GM18951 (cell line): ENCODE data around the gene ACADVL.

Experiments
- POLR2A ChIP-seq: IDR thresholded peaks from 4 replicates; pipeline ENCODE4 v1.6.1; 2011; ENCODE audit warnings: mild to moderate bottlenecking; ENCODE audit not compliant: insufficient read length, insufficient read depth; ENCODE audit errors: extremely low read depth
- in situ Hi-C: fragments of 300-500 bp; cut with MboI; formaldehyde crosslinking; loops from one replicate; pipeline ENCODE4 v1.12.0; 2022; ENCODE audit warnings: low sequenced_read_pairs, mixed read lengths, inconsistent platforms; ENCODE audit not compliant: unreplicated experiment

Gene ACADVL

DNA sequence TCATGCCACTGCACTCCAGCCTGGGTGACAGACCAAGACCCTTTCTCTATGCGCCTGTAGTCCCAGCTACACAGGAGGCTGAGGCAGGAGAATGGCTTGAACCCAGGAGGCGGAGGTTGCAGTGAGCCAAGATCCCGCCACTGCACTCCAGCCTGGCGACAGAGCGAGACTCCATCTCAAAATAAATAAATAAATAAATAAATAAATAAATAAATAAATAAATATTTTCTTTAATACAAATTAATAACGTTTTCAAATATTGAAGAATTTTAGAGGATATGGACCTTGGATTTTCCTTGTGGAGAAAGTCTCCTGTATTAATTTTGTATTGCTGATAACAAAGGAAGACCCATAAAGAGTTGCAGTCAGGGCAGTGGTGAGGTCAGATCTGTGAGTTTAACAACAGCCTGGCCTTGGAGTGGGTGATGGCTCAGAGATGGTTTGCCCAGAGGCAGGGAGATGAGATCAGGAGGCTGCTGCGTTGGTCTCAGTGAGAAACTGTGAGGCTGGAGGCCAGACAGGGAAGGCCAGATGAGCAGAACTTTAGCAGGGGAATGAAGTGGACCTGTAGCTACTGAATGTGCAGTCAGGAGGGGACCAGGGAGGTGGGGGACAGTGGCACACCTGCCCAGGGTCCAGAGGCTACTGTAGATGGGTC is 36.2 kb upstream of the ACADVL start:
- in situ Hi-C loops: no loop called here
- TF ChIP-seq POLR2A: no peak

DNA sequence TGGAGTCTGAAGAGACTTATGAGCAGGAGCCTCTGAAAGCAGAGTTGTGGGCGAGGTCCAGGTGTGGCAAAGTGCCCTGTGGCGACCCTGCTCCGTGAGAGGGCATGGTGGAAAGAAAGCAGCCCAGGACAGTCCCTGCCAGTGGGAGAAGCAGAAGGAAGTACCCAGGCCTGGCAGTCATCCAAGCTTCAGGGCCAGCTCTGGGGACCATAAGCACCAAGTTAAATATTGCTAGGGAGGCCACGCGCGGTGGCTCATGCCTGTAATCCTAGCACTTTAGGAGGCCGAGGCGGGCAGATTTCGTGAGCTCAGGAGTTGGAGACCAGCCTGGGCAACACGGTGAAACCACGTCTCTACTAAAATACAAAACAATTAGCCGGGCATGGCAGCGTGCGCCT is 35.6 kb upstream of the ACADVL start:
- in situ Hi-C loops: no loop called here
- no peak for TF ChIP-seq POLR2A

- TF ChIP-seq POLR2A: no peak
- in situ Hi-C loops: no loop called here
Observed at GRCh38 chr17:7184647-7185046, 35.1 kb upstream of the ACADVL start.

DNA sequence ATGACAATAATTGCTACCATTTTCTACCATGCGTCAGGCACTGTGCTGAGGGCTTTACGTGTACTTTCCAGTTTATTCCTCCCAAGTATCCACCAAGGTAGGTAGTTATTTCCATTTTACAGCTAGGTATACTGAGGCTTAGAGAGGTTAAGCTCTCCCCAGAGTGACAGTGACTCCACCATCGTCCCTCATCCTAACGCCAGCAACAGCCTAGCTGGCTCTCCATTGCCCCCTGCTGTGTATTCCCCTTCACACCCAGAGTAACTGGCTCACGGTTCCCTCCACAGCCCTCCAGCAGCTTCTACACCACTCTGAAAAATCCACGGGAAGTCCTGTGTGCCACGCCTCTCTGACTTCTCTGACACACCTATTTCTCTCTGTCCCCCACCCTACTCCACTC is 33.5 kb upstream of the ACADVL start:
- TF ChIP-seq POLR2A: no peak
- in situ Hi-C loops: no loop called here

GRCh38 chr17:7190276-7190917 is 29.3 kb upstream of the ACADVL start:
- no peak for TF ChIP-seq POLR2A
- in situ Hi-C loops: no loop called here

DNA sequence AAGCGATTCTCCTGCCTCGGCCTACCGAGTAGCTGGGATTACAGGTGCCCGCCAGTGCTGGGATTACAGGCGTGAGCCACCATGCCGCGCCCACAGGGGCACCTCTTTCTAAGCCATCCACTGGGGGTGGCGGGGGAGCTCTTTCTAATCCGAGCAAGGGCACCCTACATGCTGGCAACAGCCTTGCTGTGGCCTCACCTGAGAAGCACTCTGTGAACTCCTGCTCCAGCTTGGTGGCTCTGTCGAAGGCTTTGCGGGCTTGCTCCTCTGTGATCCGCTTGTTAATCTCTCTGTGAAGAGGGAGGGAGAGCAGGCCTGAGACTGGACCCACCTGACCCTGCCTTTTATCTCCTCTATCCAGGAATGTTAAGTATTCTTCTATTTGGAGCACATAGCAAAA is 28.7 kb upstream of the ACADVL start:
- in situ Hi-C loops: no loop called here

DNA sequence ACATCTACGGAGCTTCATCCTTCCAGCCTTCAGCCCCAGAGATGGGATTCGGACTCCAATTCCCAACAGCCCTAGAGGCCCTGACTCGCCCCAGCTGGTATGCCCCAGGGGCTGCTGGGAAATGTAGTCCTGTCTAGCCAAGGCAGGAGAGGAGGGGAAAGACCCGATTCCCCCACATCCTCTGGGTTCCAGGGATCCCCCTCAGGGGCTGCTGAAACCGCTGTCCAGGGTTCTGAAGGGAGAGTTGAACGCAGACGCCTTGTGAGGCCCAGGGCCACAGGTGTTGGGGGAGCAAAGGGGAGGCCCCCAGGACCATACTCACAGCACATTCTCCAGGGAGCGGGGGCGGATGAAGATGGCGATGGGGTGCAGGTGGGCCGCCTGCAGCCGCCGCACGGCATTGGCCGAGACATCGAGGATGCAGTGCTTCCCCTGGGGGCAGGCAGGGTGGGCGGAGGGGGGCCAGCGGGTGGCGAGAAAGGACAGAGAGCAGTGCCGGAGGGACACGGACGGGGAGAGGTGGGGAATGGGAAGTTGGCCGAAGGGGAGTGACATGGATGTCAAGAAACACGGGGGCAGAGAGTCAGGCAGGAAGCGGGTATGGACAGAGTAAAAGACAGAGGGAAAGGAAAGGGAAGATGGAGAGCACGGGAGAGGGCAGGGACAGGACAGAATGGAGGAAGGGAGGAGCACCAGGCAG is 28.0 kb upstream of the ACADVL start:
- TF ChIP-seq POLR2A: no peak

More for the DNA sequence above, 28.7 kb upstream of the ACADVL start:
- TF ChIP-seq POLR2A: no peak

DNA sequence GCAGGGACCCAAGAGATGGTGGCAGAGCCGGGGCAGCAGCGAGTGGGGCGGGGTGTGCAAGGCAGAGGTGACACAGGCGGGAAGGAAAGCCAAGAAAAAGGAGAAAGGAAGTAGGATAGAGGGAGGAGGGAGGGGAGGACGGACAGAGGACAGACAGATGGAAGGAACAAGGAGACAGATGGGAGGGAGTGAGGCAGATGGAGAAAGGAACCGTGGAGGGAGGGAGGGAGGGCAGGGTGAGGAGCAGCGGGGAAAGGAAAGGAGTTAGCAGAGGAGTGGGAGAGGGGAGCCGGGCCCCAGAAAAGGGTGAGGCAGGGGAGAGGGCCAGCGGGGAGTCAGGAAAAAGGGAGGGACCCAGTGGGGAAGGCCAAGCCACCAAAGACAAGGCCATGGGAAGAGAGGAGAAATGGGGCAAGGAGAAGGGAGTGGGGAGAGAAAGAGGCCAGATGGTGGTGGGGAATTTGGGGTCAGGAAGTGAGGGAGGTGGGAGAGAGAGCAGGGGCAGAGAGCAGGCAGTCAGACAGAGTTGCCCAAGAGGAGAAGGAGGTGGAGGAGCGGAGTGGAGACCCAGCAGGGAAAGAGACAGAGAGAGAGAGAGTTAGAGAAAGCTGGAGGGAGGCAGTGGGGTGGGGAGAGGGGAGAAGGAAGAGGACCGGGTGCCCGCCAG is 27.3 kb upstream of the ACADVL start:
- TF ChIP-seq POLR2A: no peak
- in situ Hi-C loops: no loop called here

More for the DNA sequence above, 28.0 kb upstream of the ACADVL start:
- in situ Hi-C loops: no loop called here

- TF ChIP-seq POLR2A: no peak
- in situ Hi-C loops: no loop called here
Observed at GRCh38 chr17:7195971-7196370, 23.8 kb upstream of the ACADVL start.

- in situ Hi-C loops: no loop called here
- TF ChIP-seq POLR2A: no peak
Observed at GRCh38 chr17:7196651-7197401, 22.9 kb upstream of the ACADVL start.

DNA sequence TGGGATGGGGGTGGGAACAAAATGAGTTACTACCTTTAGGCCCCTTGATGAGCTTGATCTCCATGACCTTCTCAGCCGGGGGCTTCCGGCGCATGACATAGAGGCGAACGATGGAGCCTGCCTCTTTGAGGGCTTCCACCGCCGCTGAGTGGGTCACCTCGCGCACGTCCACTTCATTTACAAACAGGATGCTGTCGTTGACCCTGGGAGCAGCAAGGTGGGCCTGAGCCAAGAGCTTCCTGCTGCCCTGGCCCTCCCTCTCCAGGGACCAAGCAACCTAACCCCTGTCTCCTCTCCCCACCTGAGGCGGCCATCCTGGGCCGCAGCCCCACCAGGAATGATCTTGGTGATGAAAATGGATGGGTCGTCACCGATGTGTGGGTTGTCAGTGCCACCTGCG is 16.3 kb upstream of the ACADVL start:
- in situ Hi-C loops: no loop called here
- no peak for TF ChIP-seq POLR2A

- in situ Hi-C loops: no loop called here
- TF ChIP-seq POLR2A: no peak
Observed at GRCh38 chr17:7204336-7204735, 15.4 kb upstream of the ACADVL start.
